NCI-H2227 treated with DMSO at 0.1 percent for 48 hours (cell line): ENCODE data around the gene PIGL.
"Not testable (repeated sequence)": the region's sequence is repeated elsewhere in the genome, so short reads cannot be mapped to it uniquely, and the experiment has no call there.

Experiments
- DNase-seq: peaks from one replicate; lab custom pipeline; 2025; lab: John Stamatoyannopoulos, UW

Gene PIGL

DNA sequence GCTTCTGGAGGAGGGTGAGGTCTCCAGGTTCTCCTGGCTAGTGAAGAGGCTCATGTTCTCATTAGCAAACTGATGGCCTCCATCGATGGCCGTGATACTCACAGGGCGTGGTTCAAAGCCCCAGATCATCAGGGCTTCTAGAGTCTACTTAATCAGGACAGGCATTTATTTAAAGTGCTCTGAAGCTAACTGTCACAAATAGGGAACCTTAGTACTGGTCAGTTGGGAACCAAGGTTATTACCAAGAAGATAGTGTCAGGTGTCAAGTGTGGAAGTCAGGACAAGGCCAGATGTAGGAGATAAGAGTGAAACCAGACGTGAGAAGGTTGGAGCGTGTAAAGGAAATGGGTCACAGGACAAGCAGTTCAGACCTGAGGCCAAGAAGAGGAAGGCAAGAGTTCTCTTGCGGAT is 56.9 kb downstream of the PIGL start:
- no peak for DNase-seq

DNA sequence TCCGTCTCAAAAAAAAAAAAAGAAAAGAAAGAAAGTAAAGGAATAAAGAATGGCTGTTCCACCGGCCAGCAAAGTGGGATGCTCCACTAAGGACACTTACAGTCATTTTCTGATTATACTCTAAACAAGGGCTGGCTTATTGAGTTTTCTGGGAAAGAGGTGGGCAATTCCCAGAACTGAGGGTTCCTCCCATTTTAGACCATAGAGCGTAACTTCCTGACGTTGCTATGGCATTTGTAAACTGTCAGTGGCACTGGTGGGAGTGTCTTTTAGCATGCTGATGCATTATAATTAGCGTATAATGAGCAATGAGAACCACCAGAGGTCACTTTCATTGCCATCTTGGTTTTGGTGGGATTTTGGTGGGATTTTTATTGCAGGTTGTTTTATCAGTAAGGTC is 58.0 kb downstream of the PIGL start:
- no peak for DNase-seq

DNA sequence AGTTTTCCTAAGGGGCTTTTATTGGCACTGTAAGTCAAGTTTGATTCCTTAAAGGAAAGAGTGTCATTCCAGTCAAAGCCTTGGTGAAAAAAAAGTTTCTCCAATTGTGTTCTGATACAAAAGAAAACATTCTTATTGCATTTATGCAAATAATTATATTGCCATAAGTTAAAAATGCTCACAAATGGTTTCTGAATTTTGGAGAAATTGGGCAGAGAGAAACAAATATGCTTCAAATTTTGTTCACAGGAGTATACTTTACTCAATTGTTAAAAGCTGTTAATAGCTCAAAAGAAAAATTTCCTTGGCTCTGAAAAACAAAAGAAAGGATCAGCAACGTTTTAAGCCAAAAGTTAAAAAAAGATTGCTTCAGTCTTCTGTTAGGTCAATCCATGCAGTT is 60.2 kb downstream of the PIGL start:
- DNase-seq, result no peak

DNA sequence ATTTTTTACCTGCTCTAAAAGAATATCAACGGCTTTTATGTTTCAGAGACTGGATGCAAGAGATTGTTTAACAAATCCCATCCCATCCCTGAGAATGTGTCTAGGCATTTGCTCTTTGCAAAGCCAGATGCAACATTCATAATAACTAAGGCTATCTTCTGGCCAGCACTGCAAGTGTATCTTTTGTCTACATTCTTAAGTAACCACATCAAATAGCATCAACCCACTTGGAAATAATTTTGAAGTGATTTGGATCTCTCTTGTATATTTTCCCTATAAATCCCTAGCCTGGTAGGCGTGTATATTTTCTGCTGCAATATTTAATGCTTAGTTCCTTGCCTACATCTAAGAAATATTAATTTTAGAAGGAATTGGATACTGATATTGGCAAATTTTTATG is 64.3 kb downstream of the PIGL start:
- DNase-seq, result no peak

DNA sequence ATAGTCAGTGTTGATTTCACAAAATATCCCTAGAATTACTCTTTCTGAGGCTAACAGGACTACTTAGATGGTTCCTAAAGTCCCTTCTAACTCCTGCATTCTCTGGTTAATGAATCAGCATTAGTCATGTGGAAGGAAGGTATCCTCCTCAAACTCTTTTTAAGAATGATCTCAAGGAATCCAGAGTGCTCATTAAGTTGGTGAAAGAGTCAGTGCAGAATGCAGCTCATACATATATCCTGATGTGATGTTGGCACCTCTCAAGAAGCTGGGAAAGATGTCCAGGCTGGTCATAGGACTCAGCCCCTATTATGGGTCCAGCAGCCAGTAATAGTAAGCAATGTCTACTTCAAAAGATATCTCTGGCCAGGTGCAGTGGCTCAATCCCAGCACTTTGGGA is 65.5 kb downstream of the PIGL start:
- DNase-seq, result no peak

DNA sequence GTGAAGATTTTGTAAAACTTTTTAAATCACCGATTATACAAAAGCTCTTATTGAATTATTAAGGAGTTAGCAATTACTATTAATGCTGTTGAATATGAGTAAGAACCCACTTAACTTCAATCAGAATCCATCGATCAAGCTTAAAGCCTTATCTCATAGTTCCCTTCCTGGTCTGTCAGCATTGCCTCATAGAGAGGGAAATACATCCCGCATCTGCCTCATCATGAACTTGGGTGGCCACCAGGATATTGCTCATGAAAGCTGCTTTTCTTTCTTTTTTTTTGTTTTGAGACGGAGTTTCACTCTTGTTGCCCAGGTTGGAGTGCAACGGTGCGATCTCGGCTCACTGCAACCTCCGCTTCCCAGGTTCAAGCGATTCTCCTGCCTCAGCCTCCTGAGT is 66.7 kb downstream of the PIGL start:
- no peak for DNase-seq

DNA sequence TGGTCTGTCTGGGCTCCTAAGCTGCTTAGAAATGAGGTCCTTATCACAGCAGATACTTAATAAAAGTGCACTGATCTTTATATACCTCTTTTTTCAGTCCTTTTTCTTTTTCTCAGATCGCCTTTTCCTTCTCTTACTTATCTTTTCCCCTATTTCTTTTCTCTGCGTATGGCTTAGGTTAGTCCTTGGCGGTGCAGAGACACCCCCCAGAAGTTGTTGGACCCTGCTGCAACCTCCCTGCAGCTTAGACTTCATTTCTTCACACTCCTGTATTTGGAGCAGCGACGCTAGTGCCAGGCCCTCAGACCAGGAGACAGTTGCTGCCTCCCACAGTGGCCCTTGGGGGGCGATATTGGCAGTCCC is 68.6 kb downstream of the PIGL start:
- no peak for DNase-seq

DNA sequence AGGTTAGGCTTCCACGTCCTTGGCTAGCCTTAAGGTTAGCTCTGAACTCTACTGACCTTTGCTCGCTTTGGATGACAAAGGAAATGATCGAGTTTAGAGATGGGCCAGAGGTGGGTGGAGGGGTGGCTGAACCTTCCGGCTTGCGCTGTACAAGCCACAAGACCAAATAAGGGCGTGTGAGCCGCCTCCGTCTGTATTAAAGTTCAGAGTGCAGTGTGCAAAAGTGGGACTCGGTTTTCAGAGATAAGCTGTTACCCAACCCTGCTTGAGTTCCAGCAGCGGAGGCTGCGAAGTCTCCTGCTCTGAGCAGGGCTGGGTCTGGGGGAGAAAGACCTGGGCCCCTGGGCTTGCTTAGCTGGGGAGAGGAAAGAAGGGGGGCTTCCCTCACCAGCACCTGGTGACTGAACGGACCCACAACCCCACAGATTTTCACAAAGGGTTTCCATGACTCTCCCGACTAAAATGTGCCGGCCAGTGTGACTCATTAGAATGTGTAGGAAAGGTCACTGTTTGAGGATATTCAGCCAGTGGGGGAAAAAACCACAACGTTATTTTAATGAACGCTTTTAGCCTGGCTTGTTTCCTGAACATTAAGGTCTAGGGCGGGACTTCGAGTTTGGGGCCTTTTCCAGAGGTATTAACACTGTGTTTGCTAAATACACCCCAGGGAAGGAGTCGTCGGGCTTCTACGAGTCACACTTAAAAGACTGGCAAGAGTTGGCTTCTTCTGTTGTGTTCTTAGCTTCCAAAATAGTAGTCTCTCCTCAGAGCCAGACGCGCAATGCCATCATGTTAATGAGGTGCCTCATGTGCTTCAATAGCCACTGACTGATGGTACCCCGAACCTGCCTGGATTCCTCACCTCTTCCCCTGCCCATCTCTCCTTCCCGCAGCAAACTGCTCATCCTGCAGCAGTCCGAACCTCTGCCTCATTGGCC is 69.3 kb downstream of the PIGL start:
- no peak for DNase-seq

DNA sequence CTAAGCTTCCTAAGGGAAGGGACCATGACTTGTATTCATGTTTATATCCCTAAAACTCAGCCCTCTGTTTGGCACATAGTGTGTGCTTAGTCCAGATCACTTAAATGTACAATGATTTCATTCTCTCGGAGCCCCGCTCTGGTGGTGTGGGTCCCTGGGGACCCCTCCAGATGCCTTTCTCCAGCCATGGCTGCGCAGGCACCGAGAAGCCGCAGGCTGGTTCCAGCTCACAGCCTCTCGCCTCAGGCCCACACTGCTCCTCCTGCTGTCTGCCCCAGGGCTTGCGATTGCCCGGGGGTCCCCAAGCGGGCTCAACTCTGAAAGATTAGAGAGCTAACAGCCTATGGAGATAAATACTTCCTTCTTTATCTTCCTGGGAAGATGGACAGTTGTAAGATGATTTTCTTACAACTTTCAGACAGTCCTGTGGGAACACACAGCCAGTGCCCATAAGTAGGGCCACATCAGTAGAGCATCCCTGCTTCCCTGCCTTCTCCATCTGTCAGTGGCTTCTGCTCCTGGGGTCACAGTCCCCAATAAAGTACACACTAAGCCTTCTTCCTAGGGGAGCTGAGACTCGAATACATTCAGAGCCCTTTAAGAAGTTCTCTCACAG is 70.0 kb downstream of the PIGL start:
- DNase-seq, result no peak

DNA sequence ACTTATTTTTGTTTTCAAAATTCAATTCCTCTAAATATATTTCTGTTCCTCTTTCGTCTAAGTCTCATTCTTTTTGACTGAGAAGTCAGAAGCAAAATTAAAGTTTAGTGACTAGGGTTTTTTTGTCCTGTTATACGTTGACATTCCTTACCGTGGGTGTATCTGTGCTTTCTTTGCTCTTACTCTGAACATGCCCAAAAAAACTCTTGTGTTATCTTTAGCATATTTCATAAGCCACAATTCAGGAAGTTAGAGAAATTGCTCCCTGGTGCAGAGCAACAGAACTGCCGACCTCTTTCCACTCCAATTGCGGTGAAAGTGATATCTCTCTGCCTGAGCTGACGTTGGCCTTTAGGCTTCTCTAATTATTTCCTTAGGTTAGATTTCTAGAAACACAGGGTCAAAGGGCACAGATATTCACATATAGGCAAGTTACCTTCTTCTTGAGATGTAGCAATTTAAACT is 70.6 kb downstream of the PIGL start:
- DNase-seq, result no peak

DNA sequence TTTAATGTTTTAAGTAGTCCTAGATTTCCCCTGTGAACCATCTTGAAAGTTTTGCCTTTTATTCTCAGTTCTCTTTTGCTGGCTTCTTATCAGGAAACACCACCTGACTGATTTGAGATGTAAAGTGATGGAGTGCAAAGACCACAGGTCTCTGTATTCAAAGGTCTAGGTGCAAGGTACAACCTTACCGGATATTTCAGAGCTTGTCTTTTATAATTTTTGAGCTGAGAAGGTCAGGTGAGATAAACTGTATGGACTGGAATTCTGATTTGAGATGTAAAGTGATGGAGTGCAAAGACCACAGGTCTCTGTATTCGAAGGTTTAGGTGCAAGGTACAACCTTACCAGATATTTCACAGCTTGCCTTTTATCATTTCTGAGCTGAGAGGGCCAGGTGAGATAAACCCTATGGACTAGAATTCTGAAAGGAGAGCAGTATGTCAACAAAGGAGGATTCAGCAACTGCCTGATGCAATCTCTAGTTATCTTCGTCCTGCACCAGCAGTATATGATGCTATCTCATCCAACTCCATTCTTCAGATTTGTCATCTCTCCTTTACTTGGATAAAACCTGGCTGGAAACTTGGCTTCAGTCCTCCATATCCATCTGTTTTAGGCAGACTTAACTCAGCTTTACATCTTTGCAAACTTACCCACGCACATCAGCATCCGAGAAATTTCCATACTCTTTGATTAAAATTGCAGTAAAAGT is 72.0 kb downstream of the PIGL start:
- no peak for DNase-seq

DNA sequence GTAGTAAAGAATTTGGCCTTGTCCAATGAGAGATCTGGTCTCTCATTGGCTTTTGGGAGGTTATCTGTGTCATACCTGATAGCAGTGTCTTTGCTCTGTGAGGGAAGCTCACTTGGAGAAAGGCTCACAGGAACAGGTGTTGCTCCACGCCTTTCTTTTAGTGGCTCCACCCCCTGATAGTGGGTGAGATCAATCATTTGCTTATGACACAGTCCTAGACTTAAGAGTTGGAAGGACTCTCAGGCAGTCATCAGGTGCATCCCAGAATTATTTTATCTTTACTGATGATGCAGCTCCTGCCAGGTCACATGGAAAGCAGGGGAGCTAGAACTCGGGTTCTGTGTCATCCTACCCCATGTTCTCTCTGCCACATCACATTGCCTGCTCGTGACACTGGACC is 76.9 kb downstream of the PIGL start:
- no peak for DNase-seq

DNA sequence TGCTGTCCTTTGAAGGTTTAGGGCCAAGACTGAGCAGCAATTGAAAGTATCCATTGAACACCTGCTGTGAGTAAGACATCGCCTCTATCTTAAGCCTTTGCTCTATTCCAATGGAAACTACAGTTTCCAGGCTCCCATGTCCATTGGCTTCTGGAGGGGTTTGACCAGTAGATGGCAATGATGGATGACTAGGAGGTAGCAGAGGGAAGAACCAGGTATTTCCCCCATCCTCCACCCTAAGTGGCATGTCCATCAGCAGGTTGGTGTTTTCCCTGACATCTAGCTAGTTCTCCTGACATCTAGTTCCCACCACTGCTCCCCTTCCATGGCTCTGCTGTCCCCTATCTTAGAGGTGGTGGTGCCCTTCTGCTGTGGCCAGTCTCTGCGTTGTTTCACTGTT is 77.5 kb downstream of the PIGL start:
- no peak for DNase-seq

DNA sequence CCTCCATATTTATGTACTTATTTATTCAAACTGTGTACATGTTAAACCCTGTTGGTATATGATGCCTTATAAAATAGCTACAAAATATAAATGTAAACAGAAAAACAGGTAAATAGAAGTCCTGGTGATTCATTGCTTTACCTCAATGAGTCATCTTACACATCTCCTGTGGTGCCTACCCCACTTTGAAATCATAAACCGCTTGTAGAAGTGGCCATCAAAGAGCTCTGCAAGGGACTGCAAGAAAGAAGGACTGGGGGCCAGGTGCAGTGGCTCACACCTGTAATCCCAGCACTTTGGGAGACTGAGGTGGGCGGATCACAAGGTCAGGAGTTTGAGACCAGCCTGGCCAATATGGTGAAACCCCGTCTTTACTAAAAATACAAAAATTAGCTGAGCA is 79.1 kb downstream of the PIGL start:
- DNase-seq, result not testable (repeated sequence)

DNA sequence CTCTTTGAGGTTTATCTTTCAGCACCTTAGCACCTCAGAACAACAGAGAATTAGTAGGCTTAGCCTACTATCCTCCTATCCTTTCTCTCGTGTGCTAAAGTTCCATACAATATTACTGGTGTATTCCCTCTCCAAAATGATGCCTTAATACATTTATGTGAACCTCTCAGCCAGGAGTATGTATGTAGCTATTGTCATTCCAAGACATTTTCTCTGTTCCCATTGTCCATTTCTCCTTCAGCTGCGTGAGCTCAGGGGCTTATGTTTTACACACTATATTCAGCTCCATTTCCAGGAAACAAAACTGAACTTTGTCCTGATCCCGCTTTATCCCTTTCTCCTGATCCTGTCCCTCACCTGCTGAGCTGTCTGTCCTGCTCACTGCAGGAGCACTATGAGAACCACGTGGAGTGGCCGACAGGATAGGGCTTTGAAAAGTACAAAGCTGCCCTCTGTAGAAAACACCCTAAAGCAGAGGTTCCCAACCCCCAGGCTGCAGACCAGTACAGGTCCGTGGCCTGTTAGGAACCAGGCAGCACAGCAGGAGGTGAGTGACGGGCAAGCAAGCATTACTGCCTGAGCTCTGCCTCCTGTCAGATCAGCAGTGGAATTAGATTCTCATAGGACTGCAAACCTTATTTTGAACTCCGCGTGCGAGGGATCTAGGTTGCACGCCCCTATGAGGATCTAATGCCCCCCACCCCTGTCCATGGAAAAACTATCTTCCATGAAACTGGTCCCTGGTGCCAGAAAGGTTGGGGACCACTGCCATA is 80.5 kb downstream of the PIGL start:
- no peak for DNase-seq

DNA sequence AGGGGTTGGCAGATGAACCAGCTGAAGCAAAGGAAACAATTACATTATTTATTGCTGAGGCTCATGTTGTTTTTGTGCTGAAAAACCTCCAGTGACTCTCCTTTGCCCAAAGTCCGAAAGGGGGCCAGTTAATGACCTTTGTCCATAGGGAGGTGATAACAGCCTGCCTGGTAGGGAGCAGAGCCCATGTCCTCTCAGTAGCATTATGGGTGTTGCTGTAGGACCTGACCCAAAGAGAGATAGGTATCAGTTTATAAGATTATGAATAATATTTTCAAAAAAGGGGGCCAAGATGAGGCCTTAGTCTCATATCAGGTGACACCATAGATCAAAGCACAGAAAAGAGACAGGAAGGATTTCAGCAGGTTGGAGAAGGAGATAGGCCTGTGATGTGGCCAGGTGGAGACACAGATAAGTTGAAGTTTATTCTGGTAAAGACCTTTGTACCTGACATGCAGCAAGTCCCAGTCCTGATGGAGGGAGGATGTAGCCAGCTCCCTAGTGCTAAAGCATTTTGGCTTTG is 81.2 kb downstream of the PIGL start:
- no peak for DNase-seq

DNA sequence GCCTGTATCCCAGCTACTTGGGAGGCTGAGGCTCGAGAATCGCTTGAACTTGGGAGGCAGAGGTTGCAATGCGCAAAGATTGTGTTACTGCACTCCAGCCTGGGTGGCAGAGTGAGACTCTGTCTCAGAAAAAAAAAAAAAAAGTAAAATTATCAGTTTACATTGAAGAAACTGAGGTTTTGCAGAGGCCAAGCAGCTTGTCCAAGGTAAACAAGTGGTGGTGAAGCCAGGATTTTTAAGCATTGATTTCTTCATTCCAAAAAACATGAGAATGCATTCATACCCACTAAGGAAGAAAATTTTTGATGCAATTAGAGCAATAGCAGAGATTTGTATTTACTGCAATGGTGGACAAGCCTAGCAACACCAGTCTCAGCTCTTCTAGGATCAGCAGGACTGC is 83.5 kb downstream of the PIGL start:
- DNase-seq, result no peak

DNA sequence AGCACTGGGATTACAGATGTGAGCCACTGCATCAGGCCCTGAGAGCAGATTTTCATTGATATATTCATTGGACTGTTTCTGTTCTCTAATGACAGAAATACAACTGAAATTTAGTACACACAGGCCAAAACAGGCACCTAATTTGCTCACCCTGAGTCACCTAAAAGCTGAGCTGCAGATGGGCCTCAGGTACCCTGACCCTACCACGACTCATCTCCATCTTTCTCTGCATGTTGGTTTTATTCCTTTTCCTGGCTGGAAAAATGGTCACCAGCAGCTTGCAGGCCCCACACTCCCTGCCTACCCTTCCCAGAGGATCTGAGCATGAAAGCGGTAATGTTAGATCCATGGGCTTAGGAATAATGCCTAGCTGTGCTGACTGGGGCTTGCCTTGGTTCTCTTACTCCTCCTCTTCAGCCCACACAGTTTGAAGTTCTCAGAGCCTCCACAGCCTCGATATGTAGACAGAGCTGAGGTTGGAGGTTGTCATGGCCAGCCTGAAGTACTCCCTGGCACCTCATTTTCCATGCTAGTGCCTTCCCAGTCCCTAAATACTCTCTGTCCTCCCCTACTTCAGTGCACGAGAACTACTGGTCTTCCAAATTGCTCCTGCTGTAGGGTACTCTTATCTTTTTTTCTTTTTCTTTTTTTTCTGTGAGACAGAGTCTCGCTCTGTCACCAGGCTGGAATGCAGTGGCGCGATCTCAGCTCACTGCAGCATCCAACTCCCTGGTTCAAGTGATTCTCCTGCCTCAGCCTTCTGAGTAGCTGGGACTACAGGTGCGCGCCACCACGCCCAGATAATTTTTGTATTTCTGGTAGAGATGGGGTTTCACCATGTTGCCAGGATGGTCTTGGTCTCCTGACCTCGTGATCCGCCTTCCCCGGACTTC is 85.2 kb downstream of the PIGL start:
- no peak for DNase-seq

DNA sequence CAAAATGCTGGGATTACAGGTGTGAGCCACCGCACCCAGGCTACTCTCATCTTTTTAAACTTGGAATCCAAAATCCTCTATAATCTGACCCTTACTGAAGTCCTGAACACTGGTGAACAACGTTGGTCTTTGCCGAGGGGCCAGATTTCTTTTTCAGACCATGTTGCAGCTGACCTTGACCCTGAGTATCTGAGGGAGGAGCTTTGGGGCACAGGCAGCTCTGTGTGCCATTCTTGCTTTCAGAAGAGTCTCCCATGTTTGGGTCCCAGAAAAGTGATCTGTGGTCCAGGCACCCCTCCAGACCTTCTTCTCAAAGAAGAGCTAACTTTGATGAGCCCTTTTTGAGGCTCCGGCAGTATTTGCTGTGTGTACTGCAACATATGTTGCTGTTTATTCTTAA is 85.8 kb downstream of the PIGL start:
- no peak for DNase-seq

DNA sequence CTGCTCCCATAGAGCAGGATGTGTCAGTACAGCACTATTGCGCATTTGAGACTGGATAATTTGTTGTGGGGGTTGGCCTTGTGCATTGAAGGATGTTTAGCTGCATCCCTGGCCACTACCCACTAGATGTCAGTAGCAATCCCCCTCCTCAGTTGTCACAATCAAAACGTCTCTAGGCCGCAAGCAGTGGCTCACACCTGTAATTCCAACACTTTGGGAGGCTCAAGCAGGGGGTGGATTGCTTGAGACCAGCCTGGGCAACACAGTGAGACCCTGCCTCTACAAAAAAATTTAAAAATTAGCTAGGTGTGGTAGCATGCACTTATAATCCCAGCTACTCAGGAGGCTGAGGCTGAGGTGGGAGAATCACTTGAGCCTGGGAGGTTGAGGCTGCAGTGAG is 87.8 kb downstream of the PIGL start:
- peak; percentile 37 for DNase-seq

DNA sequence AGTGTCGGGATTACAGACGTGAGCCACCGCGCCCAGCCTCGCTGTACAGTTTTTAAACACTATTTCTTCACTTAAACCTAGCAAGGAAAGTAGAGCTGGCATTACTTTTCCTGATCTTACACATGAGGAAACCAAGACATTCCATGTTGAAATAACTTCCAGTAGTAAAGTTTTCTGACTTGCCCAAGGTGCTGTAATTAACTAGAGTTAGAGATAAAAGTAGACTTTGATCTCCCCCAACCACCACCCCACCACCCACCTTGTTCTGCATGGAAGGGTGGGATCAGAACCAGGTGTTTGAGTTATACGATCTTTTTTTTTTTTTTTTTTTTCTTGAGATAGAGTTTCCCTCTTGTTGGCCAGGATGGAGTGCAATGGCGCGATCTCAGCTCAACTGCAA is 89.2 kb downstream of the PIGL start:
- no peak for DNase-seq
